Left ventricle myocardium inferior (tissue), 1 donor: Measurements from ENCODE around the gene LGALSL. TPM values are rescaled to one million over a fixed set of nuclear protein-coding genes. Genes with fewer than 3 reads are reported as not detected.

Experiments
- DNase-seq: peaks from one replicate; pipeline ENCODE4 v3.0.0-alpha.2; 2020
- H3K27ac ChIP-seq: fragments of 200-600 bp; replicated peaks from 2 replicates; pipeline ENCODE4 v1.8.0; 2021
- H3K27me3 ChIP-seq: fragments of 200-600 bp; 2 replicates; pipeline ENCODE4 v1.8.0; 2021; ENCODE audit warnings: low read depth
- H3K36me3 ChIP-seq: fragments of 200-600 bp; 2 replicates; pipeline ENCODE4 v1.8.0; 2021
- H3K4me1 ChIP-seq: fragments of 200-600 bp; 2 replicates; pipeline ENCODE4 v1.8.0; 2021
- H3K4me3 ChIP-seq: fragments of 200-600 bp; 2 replicates; pipeline ENCODE4 v1.8.0; 2021; ENCODE audit warnings: mild to moderate bottlenecking, moderate library complexity
- H3K9me3 ChIP-seq: fragments of 200-600 bp; replicated peaks from 2 replicates; pipeline ENCODE4 v1.8.0; 2021
- CTCF ChIP-seq: fragments of 200-600 bp; IDR thresholded peaks from 2 replicates; pipeline ENCODE4 v1.8.0; 2021; ENCODE audit warnings: antibody characterized with exemption, mild to moderate bottlenecking, borderline replicate concordance
- intact Hi-C: fragments of 100-400 bp; cut with micrococcal nuclease; formaldehyde crosslinking; loops from one replicate; pipeline ENCODE4 v1.11.0; 2022
- total RNA-seq: library from RNA; stranded (reverse); fragmentation: NEBNext Ultra II Directional; extraction: Animal tissue kit (Norgen Biotek cat#: 25700); gene quantifications from one replicate; pipeline ENCODE4 v1.2.1, GENCODE V29; 2021
- donor health status: DM: no; HTN: yes; CAD: no; lungs with severe emphysema.

The LGALSL gene
- total RNA-seq, 1 donor from 2014 or later = 8.1 TPM

GRCh38 chr2:64493788-64494187 lies 39.8 kb downstream of the LGALSL start:
- intact Hi-C loops = no loop called here

GRCh38 chr2:64498438-64498837 lies 44.5 kb downstream of the LGALSL start:
- no peaks in the 10 kb centered on the region for H3K9me3 ChIP-seq
- H3K4me1 ChIP-seq = no peaks in the 10 kb centered on the region
- H3K27me3 ChIP-seq = peaks cover 17% of the 10 kb centered on the region
- no peak for TF ChIP-seq CTCF
- DNase-seq = no peak
- no peaks in the 10 kb centered on the region for H3K36me3 ChIP-seq
- no peak overlapping the region for H3K27ac ChIP-seq
- H3K4me3 ChIP-seq = no peak overlapping the region
- intact Hi-C loops = no loop called here

More at GRCh38 chr2:64493788-64494187, 39.8 kb downstream of the LGALSL start:
- peaks cover 17% of the 10 kb centered on the region for H3K27me3 ChIP-seq
- H3K4me3 ChIP-seq = no peak overlapping the region
- no peaks in the 10 kb centered on the region for H3K9me3 ChIP-seq
- no peak overlapping the region for H3K27ac ChIP-seq
- peaks cover 3% of the 10 kb centered on the region for H3K4me1 ChIP-seq
- TF ChIP-seq CTCF = no peak
- DNase-seq = no peak
- H3K36me3 ChIP-seq = no peaks in the 10 kb centered on the region

- no peak for DNase-seq
- peaks cover 26% of the 10 kb centered on the region for H3K27me3 ChIP-seq
- intact Hi-C loops = no loop called here
- TF ChIP-seq CTCF = no peak
- H3K4me3 ChIP-seq = no peak overlapping the region
- H3K27ac ChIP-seq = no peak overlapping the region
- H3K4me1 ChIP-seq = no peaks in the 10 kb centered on the region
- no peaks in the 10 kb centered on the region for H3K36me3 ChIP-seq
- H3K9me3 ChIP-seq = no peaks in the 10 kb centered on the region
Measured at GRCh38 chr2:64500549-64500948, 46.6 kb downstream of the LGALSL start.

GRCh38 chr2:64501946-64502345 lies 48.0 kb downstream of the LGALSL start:
- no peak for DNase-seq
- no peaks in the 10 kb centered on the region for H3K9me3 ChIP-seq
- H3K27me3 ChIP-seq = peaks cover 31% of the 10 kb centered on the region
- H3K4me3 ChIP-seq = no peak overlapping the region
- H3K27ac ChIP-seq = no peak overlapping the region
- H3K4me1 ChIP-seq = no peaks in the 10 kb centered on the region
- no peak for TF ChIP-seq CTCF
- H3K36me3 ChIP-seq = no peaks in the 10 kb centered on the region
- intact Hi-C loops = no loop called here

- intact Hi-C loops = no loop called here
- Histone ChIP-seq H3K9me3 (no peaks in the 10 kb centered on the region), H3K27me3 (peaks cover 22% of the 10 kb centered on the region), H3K36me3 (no peaks in the 10 kb centered on the region), H3K4me3 (no peak overlapping the region), H3K4me1 (no peaks in the 10 kb centered on the region), H3K27ac (no peak overlapping the region)
- no peak for DNase-seq
- TF ChIP-seq CTCF = no peak
Measured at GRCh38 chr2:64502860-64503259, 48.9 kb downstream of the LGALSL start.
